ENCODE data around the gene KIAA1614. TPM values are rescaled to one million over a fixed set of nuclear protein-coding genes. Genes with fewer than 3 reads are reported as not detected.

Gene KIAA1614
- total and polyA plus RNA-seq, 7 experiments from 2014 or later: 0.03 to 0.31 (median 0.14) TPM; not detected in 1

DNA sequence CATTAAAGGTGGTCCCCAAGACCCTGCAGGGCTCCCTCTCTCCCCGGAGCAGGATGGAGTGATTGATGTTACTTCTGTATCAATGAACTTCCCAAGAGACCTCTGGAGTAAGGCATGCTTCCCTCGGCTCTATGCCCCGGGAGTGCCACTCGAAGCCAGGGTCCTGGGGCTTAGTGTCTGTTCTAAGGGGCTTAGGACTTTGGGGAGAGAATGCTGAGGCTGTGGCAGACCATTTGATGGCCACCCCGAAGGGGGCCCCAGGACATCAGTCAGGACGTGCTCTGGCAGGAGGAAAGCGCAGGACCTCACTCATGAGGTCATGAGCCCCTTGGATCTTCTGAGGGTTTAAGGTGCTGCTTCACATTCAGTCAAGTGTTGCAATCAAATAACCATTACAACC, 7.5 kb downstream of the KIAA1614 start:
- Histone ChIP-seq H3K9me3 (ENCODE audit: control insufficient read depth in 2 of 3, low read length in 3 of 3) (no peaks in the 10 kb centered on the region), H3K27ac (ENCODE audit: low read depth, low read length) (no peak overlapping the region), H3K4me3 (ENCODE audit: low read length) (no peak overlapping the region), H3K27me3 (ENCODE audit: control insufficient read depth in 2 of 2, insufficient read depth in 2 of 2, low read length in 2 of 2) (no peaks in the 10 kb centered on the region), H3K4me1 (ENCODE audit: control insufficient read depth in 2 of 2, insufficient read depth in 2 of 2, low read length in 2 of 2) (no peaks in the 10 kb centered on the region), H3K36me3 (ENCODE audit: control insufficient read depth in 2 of 3, insufficient read depth in 3 of 3, low read length in 3 of 3) (no peaks in the 10 kb centered on the region)
- Mint-ChIP-seq H3K4me1 (no peaks in the 10 kb centered on the region), H3K27me3 (peaks cover 4 to 12% (median 5%) of the 10 kb centered on the region in 5 donors), H3K4me3 (no peak overlapping the region), H3K36me3 (no peaks in the 10 kb centered on the region), H3K9me3 (no peaks in the 10 kb centered on the region), H3K27ac (no peak overlapping the region)
- ATAC-seq: no peak
- intact Hi-C loops (cut with micrococcal nuclease): no loop called here
- DNase-seq: no peak
- CTCF ChIA-PET: no interaction called here
- POLR2A ChIA-PET: no interaction called here

DNA sequence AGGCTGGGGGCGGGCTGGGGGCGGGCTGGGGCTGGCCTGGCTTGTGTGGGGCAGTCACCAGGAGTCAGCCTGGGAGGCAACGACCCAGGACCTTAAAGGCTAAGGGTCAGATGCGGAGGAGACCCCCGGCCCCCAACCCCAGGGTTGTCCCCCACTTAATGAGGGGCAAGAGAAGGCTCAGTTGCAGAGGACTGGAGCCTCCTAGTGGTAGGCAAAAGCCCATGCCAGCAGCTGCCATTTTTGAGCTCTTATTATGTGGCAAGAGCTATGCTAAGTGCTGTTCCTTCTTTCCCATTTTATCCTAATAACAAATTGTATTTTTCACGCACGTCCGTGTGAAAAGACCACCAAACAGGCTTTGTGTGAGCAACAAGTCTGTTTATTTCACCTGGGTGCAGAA, 8.0 kb downstream of the KIAA1614 start:
- DNase-seq (no peak), ATAC-seq (no peak)
- Histone ChIP-seq H3K4me1 (ENCODE audit: control insufficient read depth in 2 of 2, insufficient read depth in 2 of 2, low read length in 2 of 2) (no peaks in the 10 kb centered on the region), H3K36me3 (ENCODE audit: control insufficient read depth in 2 of 3, insufficient read depth in 3 of 3, low read length in 3 of 3) (no peaks in the 10 kb centered on the region), H3K27me3 (ENCODE audit: control insufficient read depth in 2 of 2, insufficient read depth in 2 of 2, low read length in 2 of 2) (no peaks in the 10 kb centered on the region), H3K27ac (ENCODE audit: low read depth, low read length) (no peak overlapping the region), H3K4me3 (ENCODE audit: low read length) (no peak overlapping the region), H3K9me3 (ENCODE audit: control insufficient read depth in 2 of 3, low read length in 3 of 3) (no peaks in the 10 kb centered on the region)
- CTCF ChIA-PET: no interaction called here
- H3K36me3 Mint-ChIP-seq: no peaks in the 10 kb centered on the region
- H3K4me3 Mint-ChIP-seq: no peak overlapping the region
- POLR2A ChIA-PET: no interaction called here
- no peaks in the 10 kb centered on the region for H3K9me3 Mint-ChIP-seq
- H3K4me1 Mint-ChIP-seq: no peaks in the 10 kb centered on the region
- peaks cover 0 to 7% (median 0%) of the 10 kb centered on the region in 5 donors for H3K27me3 Mint-ChIP-seq
- H3K27ac Mint-ChIP-seq: no peak overlapping the region
- intact Hi-C loops (cut with micrococcal nuclease): no loop called here

- CTCF ChIA-PET: no interaction called here
- H3K4me1 Mint-ChIP-seq: peaks cover 0 to 2% (median 0%) of the 10 kb centered on the region in 7 donors
Measured at GRCh38 chr1:180921386-180921785, 8.7 kb downstream of the KIAA1614 start.

GRCh38 chr1:180921891-180922630, 9.4 kb downstream of the KIAA1614 start:
- ChIA-PET CTCF (interaction anchor here (0.8 kb wide), 1 partner anchor 648 kb away, joined by 3 read pairs; no protein-coding TSS in a partner anchor), POLR2A (no interaction called here)
- peaks cover 0 to 5% (median 0%) of the 10 kb centered on the region in 5 donors for H3K27me3 Mint-ChIP-seq
- intact Hi-C loops (cut with micrococcal nuclease): no loop called here
- H3K27ac Mint-ChIP-seq: no peak overlapping the region
- DNase-seq (no peak), ATAC-seq (no peak)
- Histone ChIP-seq H3K9me3 (ENCODE audit: control insufficient read depth in 2 of 3, low read length in 3 of 3) (no peaks in the 10 kb centered on the region), H3K27me3 (ENCODE audit: control insufficient read depth in 2 of 2, insufficient read depth in 2 of 2, low read length in 2 of 2) (no peaks in the 10 kb centered on the region), H3K4me1 (ENCODE audit: control insufficient read depth in 2 of 2, insufficient read depth in 2 of 2, low read length in 2 of 2) (no peaks in the 10 kb centered on the region), H3K27ac (ENCODE audit: low read depth, low read length) (no peak overlapping the region), H3K36me3 (ENCODE audit: control insufficient read depth in 2 of 3, insufficient read depth in 3 of 3, low read length in 3 of 3) (no peaks in the 10 kb centered on the region), H3K4me3 (ENCODE audit: low read length) (no peak overlapping the region)
- H3K9me3 Mint-ChIP-seq: no peaks in the 10 kb centered on the region
- peaks cover 0 to 9% (median 0%) of the 10 kb centered on the region in 7 donors for H3K4me1 Mint-ChIP-seq
- no peak overlapping the region for H3K4me3 Mint-ChIP-seq
- H3K36me3 Mint-ChIP-seq: no peaks in the 10 kb centered on the region

More at GRCh38 chr1:180921386-180921785, 8.7 kb downstream of the KIAA1614 start:
- Histone ChIP-seq H3K9me3 (ENCODE audit: control insufficient read depth in 2 of 3, low read length in 3 of 3) (no peaks in the 10 kb centered on the region), H3K27ac (ENCODE audit: low read depth, low read length) (no peak overlapping the region), H3K36me3 (ENCODE audit: control insufficient read depth in 2 of 3, insufficient read depth in 3 of 3, low read length in 3 of 3) (no peaks in the 10 kb centered on the region), H3K4me3 (ENCODE audit: low read length) (no peak overlapping the region), H3K27me3 (ENCODE audit: control insufficient read depth in 2 of 2, insufficient read depth in 2 of 2, low read length in 2 of 2) (no peaks in the 10 kb centered on the region), H3K4me1 (ENCODE audit: control insufficient read depth in 2 of 2, insufficient read depth in 2 of 2, low read length in 2 of 2) (no peaks in the 10 kb centered on the region)
- intact Hi-C loops (cut with micrococcal nuclease): no loop called here
- ATAC-seq: no peak
- H3K9me3 Mint-ChIP-seq: no peaks in the 10 kb centered on the region
- no peaks in the 10 kb centered on the region for H3K36me3 Mint-ChIP-seq
- DNase-seq: no peak
- POLR2A ChIA-PET: no interaction called here
- H3K27me3 Mint-ChIP-seq: peaks cover 0 to 5% (median 0%) of the 10 kb centered on the region in 5 donors
- H3K4me3 Mint-ChIP-seq: no peak overlapping the region
- no peak overlapping the region for H3K27ac Mint-ChIP-seq

- Histone ChIP-seq H3K4me1 (ENCODE audit: control insufficient read depth in 2 of 2, insufficient read depth in 2 of 2, low read length in 2 of 2) (no peaks in the 10 kb centered on the region), H3K27me3 (ENCODE audit: control insufficient read depth in 2 of 2, insufficient read depth in 2 of 2, low read length in 2 of 2) (no peaks in the 10 kb centered on the region), H3K4me3 (ENCODE audit: low read length) (no peak overlapping the region), H3K27ac (ENCODE audit: low read depth, low read length) (no peak overlapping the region), H3K9me3 (ENCODE audit: control insufficient read depth in 2 of 3, low read length in 3 of 3) (no peaks in the 10 kb centered on the region), H3K36me3 (ENCODE audit: control insufficient read depth in 2 of 3, insufficient read depth in 3 of 3, low read length in 3 of 3) (no peaks in the 10 kb centered on the region)
- H3K36me3 Mint-ChIP-seq: no peaks in the 10 kb centered on the region
- ChIA-PET CTCF (interaction anchor here (0.8 kb wide), 1 partner anchor 649 kb away, joined by 3 read pairs; no protein-coding TSS in a partner anchor), POLR2A (no interaction called here)
- intact Hi-C loops (cut with micrococcal nuclease): no loop called here
- H3K27ac Mint-ChIP-seq: no peak overlapping the region
- DNase-seq (no peak), ATAC-seq (no peak)
- H3K4me1 Mint-ChIP-seq: peaks cover 0 to 10% (median 0%) of the 10 kb centered on the region in 7 donors
- no peak overlapping the region for H3K4me3 Mint-ChIP-seq
- H3K27me3 Mint-ChIP-seq: peaks cover 0 to 5% (median 0%) of the 10 kb centered on the region in 5 donors
- no peaks in the 10 kb centered on the region for H3K9me3 Mint-ChIP-seq
Measured at GRCh38 chr1:180922631-180923015, 9.9 kb downstream of the KIAA1614 start.

- Mint-ChIP-seq H3K9me3 (no peaks in the 10 kb centered on the region), H3K4me3 (no peak overlapping the region), H3K27ac (no peak overlapping the region), H3K27me3 (peaks cover 0 to 5% (median 0%) of the 10 kb centered on the region in 5 donors), H3K36me3 (no peaks in the 10 kb centered on the region), H3K4me1 (peaks cover 0 to 10% (median 0%) of the 10 kb centered on the region in 7 donors)
- H3K4me3 ChIP-seq (ENCODE audit: low read length): no peak overlapping the region
- ATAC-seq (no peak), DNase-seq (no peak)
- H3K27ac ChIP-seq (ENCODE audit: low read depth, low read length): no peak overlapping the region
- no peaks in the 10 kb centered on the region for H3K27me3 ChIP-seq (ENCODE audit: control insufficient read depth in 2 of 2, insufficient read depth in 2 of 2, low read length in 2 of 2)
- no peaks in the 10 kb centered on the region for H3K4me1 ChIP-seq (ENCODE audit: control insufficient read depth in 2 of 2, insufficient read depth in 2 of 2, low read length in 2 of 2)
- ChIA-PET POLR2A (no interaction called here), CTCF (interaction anchor here (0.6 kb wide), 1 partner anchor 61 kb away, joined by 4 read pairs; no protein-coding TSS in a partner anchor)
- H3K36me3 ChIP-seq (ENCODE audit: control insufficient read depth in 2 of 3, insufficient read depth in 3 of 3, low read length in 3 of 3): no peaks in the 10 kb centered on the region
- no peaks in the 10 kb centered on the region for H3K9me3 ChIP-seq (ENCODE audit: control insufficient read depth in 2 of 3, low read length in 3 of 3)
- intact Hi-C loops (cut with micrococcal nuclease): no loop called here
Measured at GRCh38 chr1:180923021-180923841, 10.5 kb downstream of the KIAA1614 start.

All from naive thymus-derived CD4-positive, alpha-beta T cell (primary cell).